Stimulated activated CD8-positive, alpha-beta memory T cell treated with anti-CD3 and anti-CD28 coated beads, Interleukin-15, amount 100 ng/mL, for 1 hour (primary cell): ENCODE results near the gene RPS28.
A peak's percentile ranks its signal among the peaks of the same experiment; 100 is the strongest.
"Not testable (repeated sequence)": the region's sequence is repeated elsewhere in the genome, so short reads cannot be mapped to it uniquely, and the experiment has no call there.

Source experiments
- DNase-seq: peaks from one replicate; pipeline ENCODE4 v3.0.0-alpha.2; 2020; ENCODE audit warnings: low read depth

RPS28 gene

GRCh38 chr19:8342684-8343482 is 21.6 kb downstream of the RPS28 start, which contains the start of gene KANK3:
Gene KANK3, minus strand, starts transcription at chr19:8343262. Its CDS starts 5,434 bp downstream, at chr19:8337828.
- peak; percentile 80 for DNase-seq

- no peak for DNase-seq
Observed at GRCh38 chr19:8343483-8343844, 22.2 kb downstream of the RPS28 start.

- not testable (repeated sequence) for DNase-seq
Observed at GRCh38 chr19:8349629-8350372, 28.5 kb downstream of the RPS28 start.

GRCh38 chr19:8352134-8352827 is 31.0 kb downstream of the RPS28 start:
- DNase-seq: no peak

GRCh38 chr19:8352845-8353244 is 31.5 kb downstream of the RPS28 start:
- not testable (repeated sequence) for DNase-seq

- no peak for DNase-seq
Observed at GRCh38 chr19:8355631-8356402, 34.5 kb downstream of the RPS28 start.

- DNase-seq: no peak
Observed at GRCh38 chr19:8357007-8357521, 35.8 kb downstream of the RPS28 start.

- no peak for DNase-seq
Observed at GRCh38 chr19:8358948-8359347, 37.7 kb downstream of the RPS28 start.

- DNase-seq: no peak
Observed at GRCh38 chr19:8360196-8360595, 38.9 kb downstream of the RPS28 start.

GRCh38 chr19:8361921-8362793 is 40.9 kb downstream of the RPS28 start:
- DNase-seq: no peak

GRCh38 chr19:8363803-8364771 is 42.8 kb downstream of the RPS28 start, which contains the start of gene ANGPTL4:
Gene ANGPTL4, plus strand, starts transcription at chr19:8364155. Its CDS starts 167 bp downstream, at chr19:8364322.
- DNase-seq: no peak

- no peak for DNase-seq
Observed at GRCh38 chr19:8366121-8366581, 44.9 kb downstream of the RPS28 start.

GRCh38 chr19:8366961-8367326 is 45.6 kb downstream of the RPS28 start:
- no peak for DNase-seq

GRCh38 chr19:8367327-8368001 is 46.2 kb downstream of the RPS28 start:
- DNase-seq: no peak

GRCh38 chr19:8370176-8371010 is 49.1 kb downstream of the RPS28 start:
- DNase-seq: no peak

GRCh38 chr19:8371011-8371804 is 49.9 kb downstream of the RPS28 start:
- no peak for DNase-seq
